ENCODE data around the gene DES. TPM values are rescaled to one million over a fixed set of nuclear protein-coding genes. Genes with fewer than 3 reads are reported as not detected.

The DES gene
- total RNA-seq, 1 donor: 20.7 TPM

DNA sequence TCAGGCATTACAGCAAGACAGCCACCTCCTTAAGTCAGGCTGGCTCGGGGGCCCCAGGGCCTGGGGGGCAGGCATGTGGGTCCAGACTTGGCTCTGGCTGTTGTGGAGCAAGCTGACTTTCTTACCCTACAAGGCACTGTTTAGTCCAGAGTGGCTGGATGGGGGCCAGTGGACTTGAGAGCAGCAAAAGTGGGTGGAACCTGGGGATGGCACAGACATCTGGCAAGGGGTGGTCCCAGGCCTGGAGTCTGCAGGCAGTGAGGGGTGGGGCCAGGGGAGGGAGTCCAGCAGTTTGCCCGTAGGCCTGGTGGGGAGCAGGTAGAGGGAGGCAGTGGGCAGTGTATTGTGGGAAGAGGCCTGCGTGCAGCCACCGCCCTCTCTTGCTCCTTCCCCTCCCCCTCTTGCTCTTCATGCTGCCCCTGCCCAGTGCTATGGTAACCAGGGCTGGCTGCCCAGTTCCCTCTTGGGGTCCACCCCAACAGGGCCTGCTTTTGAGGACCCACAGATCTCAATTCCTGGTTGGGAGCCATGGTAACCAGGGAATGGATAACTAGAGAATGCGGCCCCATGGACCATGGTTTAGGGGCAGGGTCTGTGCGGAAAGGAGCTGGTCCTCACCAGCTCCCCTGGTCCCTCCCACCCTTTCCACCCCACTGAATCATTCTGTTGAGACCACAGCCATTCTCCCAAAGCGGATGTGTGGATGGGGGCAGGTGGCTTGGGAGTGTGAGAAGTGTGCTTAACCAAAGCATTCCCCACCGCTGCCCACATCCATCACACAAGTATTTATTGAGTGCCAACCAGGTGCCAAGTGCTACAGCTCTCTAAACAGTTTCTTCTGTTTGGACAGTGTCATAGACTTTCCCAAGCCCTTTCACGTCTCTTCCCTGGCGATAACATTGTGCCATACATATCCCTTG, 35.8 kb downstream of the DES start:
- H3K4me3 ChIP-seq (ENCODE audit: low read depth, low read length): no peak overlapping the region
- TF ChIP-seq CTCF (IDR thresholded peaks at IDR 0.05; ENCODE audit: insufficient read depth, low read depth, low read length): no peak
- DNase-seq (ENCODE audit: low read depth): peak; percentile 84

GRCh38 chr2:219455581-219455980, 37.4 kb downstream of the DES start:
- no peak overlapping the region for H3K4me3 ChIP-seq (ENCODE audit: low read depth, low read length)
- no peak for DNase-seq (ENCODE audit: low read depth)
- no peak for TF ChIP-seq CTCF (IDR thresholded peaks at IDR 0.05; ENCODE audit: insufficient read depth, low read depth, low read length)

DNA sequence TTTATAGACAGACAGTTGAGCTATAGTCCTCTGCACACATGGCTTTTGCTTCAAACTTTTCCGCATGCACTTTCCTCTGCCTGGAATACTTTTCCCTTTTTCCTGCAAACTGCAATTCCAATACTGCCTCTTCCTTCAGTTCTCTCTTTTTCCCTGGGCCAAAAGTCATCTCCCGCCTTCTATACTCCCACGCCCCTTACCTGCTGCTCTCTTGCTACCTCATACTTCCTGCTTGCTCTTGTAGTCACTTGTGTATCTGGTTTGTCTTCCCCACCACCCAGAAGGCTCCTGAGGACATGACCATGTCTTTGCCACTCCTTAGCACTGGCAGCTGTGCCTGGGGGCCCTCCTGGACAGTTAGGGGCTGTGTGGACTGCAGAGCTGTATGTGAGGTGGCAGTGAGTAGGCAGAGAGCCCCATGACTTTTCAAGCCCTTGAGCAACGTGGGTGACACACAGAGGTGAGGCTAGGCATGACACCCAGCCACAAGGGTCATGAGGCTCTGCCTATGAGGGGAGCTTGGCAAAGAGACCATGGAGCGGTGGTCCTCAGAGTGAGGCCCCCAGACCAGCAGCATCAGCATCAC, 39.7 kb downstream of the DES start:
- no peak overlapping the region for H3K4me3 ChIP-seq (ENCODE audit: low read depth, low read length)
- TF ChIP-seq CTCF (IDR thresholded peaks at IDR 0.05; ENCODE audit: insufficient read depth, low read depth, low read length): no peak
- DNase-seq (ENCODE audit: low read depth): no peak

DNA sequence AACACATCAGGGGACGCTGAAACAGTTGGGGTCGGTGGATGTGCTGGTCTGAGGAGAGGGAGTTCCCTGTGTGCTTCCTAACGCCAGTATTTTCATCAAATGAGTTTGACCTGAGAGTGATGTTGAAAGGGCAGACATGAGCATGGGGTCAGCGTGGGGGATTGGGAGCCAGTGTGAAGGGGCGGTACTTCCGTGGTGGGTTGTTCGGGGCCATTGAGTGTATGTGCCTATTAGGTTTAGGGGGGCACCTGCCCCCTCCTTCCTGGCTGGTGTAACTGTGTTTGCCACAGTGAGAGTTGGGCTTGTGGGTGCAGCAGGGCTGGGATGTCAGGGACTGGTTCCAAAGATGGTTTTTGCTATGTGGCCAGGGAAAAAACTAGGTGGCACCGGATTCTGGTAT, 40.8 kb downstream of the DES start:
- no peak overlapping the region for H3K4me3 ChIP-seq (ENCODE audit: low read depth, low read length)
- no peak for DNase-seq (ENCODE audit: low read depth)
- TF ChIP-seq CTCF (IDR thresholded peaks at IDR 0.05; ENCODE audit: insufficient read depth, low read depth, low read length): no peak

DNA sequence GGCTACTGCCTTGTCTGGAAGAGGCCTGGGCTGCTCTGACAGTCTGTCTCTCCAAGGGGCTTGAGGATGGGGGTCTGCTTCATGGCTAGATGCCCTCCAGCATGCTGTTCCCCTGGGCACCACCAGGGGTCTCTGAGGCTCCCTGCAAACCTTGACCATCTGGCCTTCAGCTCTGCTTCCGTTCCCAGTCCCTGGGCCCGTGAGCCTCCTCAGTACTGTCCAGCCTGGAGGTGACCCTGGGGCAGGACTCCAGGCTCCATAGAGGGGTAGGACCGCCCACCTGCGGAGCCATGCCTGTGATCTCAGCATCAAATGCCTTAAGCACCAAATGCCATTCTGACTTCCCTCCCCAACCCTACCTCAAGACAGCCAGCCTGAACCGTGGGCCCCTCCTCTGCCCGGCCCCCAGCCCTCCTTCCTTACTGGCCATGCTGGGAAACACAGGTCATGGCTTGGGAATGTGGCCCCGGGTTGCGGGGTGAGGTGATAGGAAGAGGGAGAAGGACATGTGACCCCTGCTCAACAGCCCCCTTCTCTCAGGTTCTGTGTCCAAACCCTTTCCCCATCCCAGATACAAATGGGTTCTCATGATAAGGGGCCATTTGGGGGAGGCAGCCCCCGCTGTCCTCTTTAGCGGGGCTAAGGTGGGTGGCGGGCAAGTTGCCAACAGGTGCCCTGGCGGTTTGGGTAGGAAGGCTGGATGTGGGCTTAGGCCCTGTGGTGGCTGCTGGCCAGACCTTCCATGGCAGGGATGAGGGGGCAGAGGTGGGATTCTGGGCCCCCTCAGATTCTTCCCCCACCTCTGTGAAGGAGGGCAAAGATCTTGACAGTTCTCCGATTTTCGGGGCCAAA, 41.5 kb downstream of the DES start:
- peak; percentile 97 for TF ChIP-seq CTCF (IDR thresholded peaks at IDR 0.05; ENCODE audit: insufficient read depth, low read depth, low read length)
- no peak overlapping the region for H3K4me3 ChIP-seq (ENCODE audit: low read depth, low read length)
- DNase-seq (ENCODE audit: low read depth): peak; percentile 64

- TF ChIP-seq CTCF (IDR thresholded peaks at IDR 0.05; ENCODE audit: insufficient read depth, low read depth, low read length): no peak
- H3K4me3 ChIP-seq (ENCODE audit: low read depth, low read length): no peak overlapping the region
- DNase-seq (ENCODE audit: low read depth): peak; percentile 89
These were observed 42.3 kb downstream of the DES start for GRCh38 chr2:219460424-219460926.

Measured in fibroblast of villous mesenchyme (primary cell).